NCI-H1694 treated with DMSO at 0.1 percent for 48 hours (cell line): ENCODE data around the gene INSR.

ENCODE experiments used
- DNase-seq: peaks from one replicate; lab custom pipeline; 2025; lab: John Stamatoyannopoulos, UW

INSR gene

DNA sequence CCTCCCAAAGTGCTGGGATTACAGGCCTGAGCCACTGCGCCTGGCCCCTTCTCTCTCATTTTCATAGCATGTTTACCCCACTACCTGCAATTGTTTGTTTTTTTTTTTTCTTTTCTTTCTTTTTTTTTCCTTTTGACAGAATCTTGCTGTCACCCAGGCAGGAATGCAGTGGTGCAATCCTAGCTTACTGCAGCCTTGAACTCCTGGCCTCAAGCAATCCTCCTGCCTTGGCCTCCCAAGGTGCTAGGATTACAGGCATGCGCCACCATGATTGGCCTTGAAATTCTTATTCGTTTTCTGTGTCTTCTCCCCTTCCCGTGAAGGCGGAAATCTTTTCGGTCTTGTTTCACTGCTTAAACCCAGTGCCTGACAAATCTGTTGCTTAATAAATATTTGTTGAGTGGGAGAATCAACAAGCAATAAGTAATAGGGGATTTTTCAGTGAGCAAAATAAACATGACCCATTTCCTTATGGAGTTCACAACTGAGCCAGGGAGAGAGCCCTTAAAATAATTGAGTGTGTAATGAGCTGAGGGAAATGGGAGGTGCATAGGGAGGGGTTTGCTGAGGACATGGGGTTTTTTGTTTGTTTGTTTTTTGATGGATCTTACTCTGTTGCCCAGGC is 1.8 kb upstream of the INSR start:
- DNase-seq, result no peak

DNA sequence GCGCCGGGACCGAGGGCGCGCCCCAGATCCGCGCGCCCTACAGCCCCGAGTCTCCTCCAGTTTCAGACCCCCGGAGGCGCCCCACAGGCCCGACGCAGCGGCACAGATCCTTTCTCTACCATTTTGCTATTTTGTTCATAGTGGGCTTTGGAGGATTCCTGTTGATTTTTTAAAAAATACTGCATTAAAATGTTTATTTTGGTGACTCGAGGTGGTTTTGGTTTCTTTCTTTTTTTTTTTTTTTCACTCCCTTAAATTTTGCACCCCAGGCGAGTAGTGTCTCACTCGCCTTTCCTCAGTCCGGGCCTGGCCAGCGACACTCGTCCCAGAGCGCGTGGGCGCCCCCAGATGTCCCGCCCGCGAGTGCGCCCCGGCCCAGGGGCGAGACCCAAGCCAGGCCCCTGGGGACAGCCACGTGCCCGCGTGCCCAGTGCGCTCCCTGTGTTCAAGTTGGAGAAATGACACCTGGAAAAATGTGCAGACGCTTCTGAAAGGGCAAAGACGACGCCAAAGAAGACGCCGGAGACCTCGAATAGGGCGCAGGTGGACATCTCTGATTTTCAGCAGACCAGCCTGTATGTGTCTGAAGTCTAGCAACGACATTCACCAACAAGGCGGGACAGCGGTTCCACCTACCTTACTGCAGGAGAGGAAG is 471 bp upstream of the INSR start:
- DNase-seq, result no peak

DNA sequence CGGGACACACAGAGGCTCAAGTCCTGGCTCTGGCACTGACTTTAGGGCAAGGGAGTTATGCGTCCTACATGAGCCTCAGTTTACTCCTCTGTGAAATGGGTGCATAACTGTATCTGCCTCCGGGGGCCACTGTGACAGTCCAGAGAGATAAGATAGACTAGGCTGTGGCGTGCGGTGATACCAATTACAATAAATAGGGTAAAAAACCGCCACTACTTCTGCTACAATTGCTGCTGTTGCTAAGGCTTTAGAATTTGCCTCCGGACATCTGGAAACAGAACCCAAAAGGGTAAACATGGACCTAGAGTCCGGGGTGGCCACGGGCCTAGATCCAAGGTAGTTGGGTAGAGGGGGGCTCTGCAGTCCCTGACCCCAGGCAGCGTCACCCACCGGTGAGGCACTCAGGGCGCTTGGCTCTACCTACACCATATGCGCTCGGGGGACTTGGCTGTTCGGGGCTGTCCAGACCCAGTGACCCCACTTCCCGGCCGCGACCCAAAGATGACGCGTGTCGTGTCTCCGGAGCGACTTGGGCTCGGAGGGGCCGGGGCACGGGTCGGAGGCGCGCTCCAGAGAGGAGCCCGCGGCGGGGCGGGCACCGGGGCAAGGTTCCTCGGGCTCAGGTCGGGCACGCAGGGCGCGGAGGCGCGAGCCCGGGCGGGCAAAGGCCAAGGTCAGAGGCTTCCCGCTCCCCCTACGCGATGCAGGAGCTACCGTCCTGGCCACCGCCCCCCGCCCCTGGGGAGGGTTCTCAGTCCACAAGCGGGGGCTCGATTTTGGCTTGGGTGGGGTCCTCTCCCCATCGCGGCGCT is 1.1 kb downstream of the INSR start:
- no peak for DNase-seq

- no peak for DNase-seq
Observed at GRCh38 chr19:7292352-7292949, 1.8 kb downstream of the INSR start.

- no peak for DNase-seq
Observed at GRCh38 chr19:7288977-7289376, 5.2 kb downstream of the INSR start.

GRCh38 chr19:7288131-7288530 is 6.1 kb downstream of the INSR start:
- DNase-seq, result no peak

GRCh38 chr19:7287722-7288121 is 6.5 kb downstream of the INSR start:
- DNase-seq, result no peak

- DNase-seq, result no peak
Observed at GRCh38 chr19:7280940-7281666, 13.1 kb downstream of the INSR start.

DNA sequence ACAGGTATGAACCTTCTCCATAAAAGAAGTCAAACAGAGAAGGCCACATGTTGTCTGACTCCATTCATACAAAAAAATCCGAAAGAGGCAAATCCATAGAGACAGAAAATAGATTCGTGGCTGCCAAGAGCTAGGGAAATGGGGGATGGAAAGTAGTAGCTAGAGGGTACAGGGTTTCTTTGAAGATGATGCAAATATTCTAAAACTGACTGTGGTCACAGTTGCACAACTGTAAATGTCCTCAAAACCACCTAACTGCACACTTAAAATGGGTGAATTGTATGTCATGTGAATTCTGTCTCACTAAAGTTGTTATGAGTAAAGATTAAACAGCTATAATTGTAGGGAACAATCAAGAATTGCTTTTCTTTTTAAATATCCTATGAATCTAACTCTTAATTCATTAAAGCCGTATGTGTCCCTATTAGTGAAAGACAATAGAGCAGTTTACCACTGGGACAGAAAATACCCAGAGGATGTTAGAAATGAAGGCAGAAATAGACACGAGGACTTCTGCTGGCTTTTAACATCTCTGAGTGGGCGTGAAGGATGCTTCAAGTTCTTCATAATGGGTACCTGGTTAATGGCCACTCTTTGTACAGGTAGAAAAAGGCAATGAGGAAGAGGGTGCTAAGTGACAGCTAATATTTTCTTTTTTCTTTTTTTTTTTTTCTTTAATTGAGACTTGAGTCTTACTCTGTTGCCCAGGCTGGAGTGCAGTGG is 21.2 kb downstream of the INSR start:
- no peak for DNase-seq

DNA sequence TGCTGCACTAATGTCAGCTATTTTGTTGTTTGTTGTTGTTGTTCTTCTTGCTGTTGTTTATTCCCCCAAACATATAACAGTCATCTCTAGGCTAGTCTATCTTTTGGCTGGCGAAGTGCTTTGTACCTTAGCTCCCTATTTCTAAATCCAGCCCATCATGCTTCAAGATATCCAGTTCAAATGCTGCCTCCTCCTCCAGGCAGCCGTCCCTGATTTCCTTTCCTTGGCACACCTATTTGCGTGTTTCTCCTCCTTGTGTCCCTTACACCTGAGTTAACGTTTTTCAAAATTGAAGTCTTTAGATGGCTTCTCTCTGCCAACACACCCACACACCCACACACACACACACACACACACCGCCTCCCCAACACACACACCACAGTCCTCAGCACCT is 25.5 kb downstream of the INSR start:
- no peak for DNase-seq

- DNase-seq, result no peak
Observed at GRCh38 chr19:7267792-7268704, 26.2 kb downstream of the INSR start.

GRCh38 chr19:7266832-7267231 is 27.4 kb downstream of the INSR start:
- DNase-seq, result no peak

DNA sequence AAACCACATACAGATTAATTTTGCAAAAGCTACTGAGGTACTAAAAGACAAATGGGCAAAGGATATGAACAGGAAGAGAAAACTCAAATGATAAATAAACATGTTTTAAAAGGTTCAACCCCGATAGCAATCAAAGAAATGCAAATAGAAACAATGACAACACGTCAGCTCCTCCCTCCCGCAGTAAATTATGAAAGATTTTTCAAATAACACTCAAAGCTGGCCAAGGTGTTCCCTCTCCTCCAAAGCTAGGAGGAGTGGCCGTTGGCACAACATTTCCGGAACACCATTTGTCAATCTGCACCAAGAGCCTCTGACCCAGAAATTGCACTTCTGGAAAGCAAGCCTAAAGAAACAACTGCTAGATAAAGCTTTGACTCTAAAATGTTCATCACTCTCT is 28.3 kb downstream of the INSR start:
- no peak for DNase-seq

GRCh38 chr19:7264858-7265257 is 29.4 kb downstream of the INSR start:
- no peak for DNase-seq

GRCh38 chr19:7263521-7263920 is 30.7 kb downstream of the INSR start:
- no peak for DNase-seq

GRCh38 chr19:7263066-7263465 is 31.1 kb downstream of the INSR start:
- no peak for DNase-seq

DNA sequence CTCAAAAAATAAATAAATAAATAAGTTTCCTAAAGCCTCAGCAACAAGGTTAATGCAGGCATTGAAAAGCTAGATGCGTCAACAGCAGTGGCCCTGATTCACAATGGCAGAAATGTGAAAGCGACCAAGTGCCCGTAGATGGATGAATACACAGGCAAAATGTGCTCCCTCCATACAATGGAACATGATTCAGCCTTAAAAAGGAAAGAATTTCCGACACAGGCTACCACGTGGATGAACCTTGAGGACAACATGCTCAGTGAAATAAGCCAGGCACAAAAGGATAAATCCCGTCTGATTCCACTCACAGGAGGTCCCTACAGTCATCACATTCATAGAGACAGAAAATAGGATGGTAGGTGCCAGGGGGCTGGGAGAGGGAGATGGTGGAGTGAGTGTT is 31.7 kb downstream of the INSR start:
- DNase-seq, result no peak

DNA sequence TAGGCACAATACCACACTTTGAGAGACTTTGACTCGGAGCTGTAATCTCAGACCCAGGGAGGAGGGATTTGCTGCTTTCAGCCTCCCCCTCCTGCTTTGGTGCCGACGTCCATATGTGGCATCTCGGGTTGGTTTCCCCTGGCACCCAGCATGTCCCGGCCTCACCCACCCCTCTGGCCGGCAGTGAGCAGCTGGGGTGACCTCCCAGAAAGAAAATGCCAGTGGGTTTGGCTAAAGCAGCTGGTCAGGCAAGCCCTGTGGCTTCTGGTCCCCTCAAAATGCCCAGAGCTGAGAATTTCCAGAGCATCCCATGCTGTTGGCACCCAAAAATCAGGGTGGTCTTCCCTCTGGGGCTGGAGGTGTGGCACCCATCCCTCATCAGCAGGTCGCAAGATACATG is 34.1 kb downstream of the INSR start:
- no peak for DNase-seq

DNA sequence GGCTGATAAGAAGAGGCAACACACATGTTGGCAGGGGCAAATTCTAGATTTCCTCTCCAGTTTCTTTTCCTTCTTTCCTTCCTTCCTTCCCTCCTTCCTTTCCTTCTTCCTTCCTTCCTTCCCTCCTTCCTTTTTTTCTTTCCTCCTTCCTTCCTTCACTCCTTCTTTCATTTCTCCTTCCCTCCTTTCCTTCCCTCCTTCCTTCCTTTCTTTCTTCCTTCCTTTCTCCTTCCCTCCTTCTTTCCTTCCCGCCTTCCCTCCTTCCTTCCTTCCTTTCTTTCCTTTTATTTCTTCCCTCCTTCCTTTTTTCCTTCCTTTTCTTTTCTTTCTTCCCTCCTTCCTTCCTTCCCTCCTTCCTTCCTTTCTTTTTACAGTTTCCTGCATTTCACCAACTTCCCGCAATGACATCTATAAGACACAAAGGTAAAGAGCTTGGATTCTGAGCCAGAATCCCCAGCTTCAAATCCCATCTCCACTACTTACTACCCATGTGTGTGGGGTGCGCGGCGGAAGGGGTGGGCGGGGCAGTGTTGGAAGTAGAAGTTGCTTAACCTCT is 35.3 kb downstream of the INSR start:
- DNase-seq, result no peak
